SK-N-SH treated with all-trans-retinoic acid at 6 μM for 48 hours (cell line): ENCODE measurements around the gene MUSK.

ENCODE experiments used
- ATAC-seq: fragments of 200-7000 bp; cut with Tn5 transposase; 3 replicates; pipeline ENCODE4 v1.9.1; 2020; ENCODE audit warnings: mild to moderate bottlenecking, moderate library complexity
- ARNTL ChIP-seq: fragments of 450-650 bp; formaldehyde crosslinking; IDR thresholded peaks from 2 replicates; pipeline ENCODE4 v1.5.0; 2020; ENCODE audit warnings: low read depth, mild to moderate bottlenecking, moderate library complexity, borderline replicate concordance
- BACH2 ChIP-seq: fragments of 250-450 bp; sonication (Bioruptor Pico); IDR thresholded peaks from 2 replicates; pipeline ENCODE4 v1.9.0; 2021; ENCODE audit warnings: mild to moderate bottlenecking, borderline replicate concordance
- CSDC2 ChIP-seq: fragments of 250-450 bp; sonication (Bioruptor Pico); IDR thresholded peaks from 2 replicates; pipeline ENCODE4 v1.5.0; 2020; ENCODE audit warnings: mild to moderate bottlenecking, moderate library complexity
- ESRRG ChIP-seq: fragments of 250-450 bp; sonication (Bioruptor Pico); IDR thresholded peaks from 2 replicates; pipeline ENCODE4 v1.6.1; 2021; ENCODE audit warnings: mild to moderate bottlenecking
- GLIS3 ChIP-seq: fragments of 250-450 bp; sonication (Bioruptor Pico); IDR thresholded peaks from 2 replicates; pipeline ENCODE4 v1.5.0; 2020; ENCODE audit warnings: mild to moderate bottlenecking, moderate library complexity
- ISL1 ChIP-seq: fragments of 250-450 bp; sonication (Bioruptor Pico); IDR thresholded peaks from 2 replicates; pipeline ENCODE4 v2.1.2; 2022; ENCODE audit warnings: mild to moderate bottlenecking, moderate library complexity
- OSR1 ChIP-seq: fragments of 250-450 bp; sonication (Bioruptor Pico); IDR thresholded peaks from 2 replicates; pipeline ENCODE4 v1.8.0; 2022; ENCODE audit warnings: moderate library complexity, mild to moderate bottlenecking, inconsistent platforms
- PATZ1 ChIP-seq: fragments of 250-450 bp; sonication (Bioruptor Pico); IDR thresholded peaks from 2 replicates; pipeline ENCODE4 v1.8.0; 2020; ENCODE audit warnings: mild to moderate bottlenecking, moderate library complexity, borderline replicate concordance
- POU6F1 ChIP-seq: fragments of 250-450 bp; sonication (Bioruptor Pico); IDR thresholded peaks from 2 replicates; pipeline ENCODE4 v1.8.0; 2021; ENCODE audit warnings: low read depth, mild to moderate bottlenecking, moderate library complexity, borderline replicate concordance
- PPARA ChIP-seq: fragments of 250-450 bp; sonication (Bioruptor Pico); IDR thresholded peaks from 2 replicates; pipeline ENCODE4 v1.5.0; 2020; ENCODE audit warnings: mild to moderate bottlenecking, borderline replicate concordance
- RARB ChIP-seq: fragments of 250-450 bp; sonication (Bioruptor Pico); IDR thresholded peaks from 2 replicates; pipeline ENCODE4 v1.8.0; 2021; ENCODE audit warnings: mild to moderate bottlenecking, moderate library complexity
- SNAI2 ChIP-seq: fragments of 250-450 bp; sonication (Bioruptor Pico); IDR thresholded peaks from 2 replicates; pipeline ENCODE4 v1.5.0; 2020; ENCODE audit warnings: mild to moderate bottlenecking, moderate library complexity
- TCF4 ChIP-seq: fragments of 250-450 bp; sonication (Bioruptor Pico); IDR thresholded peaks from 2 replicates; pipeline ENCODE4 v1.8.0; 2021; ENCODE audit warnings: mild to moderate bottlenecking, moderate library complexity, borderline replicate concordance
- TOX ChIP-seq: fragments of 250-450 bp; sonication (Bioruptor Pico); IDR thresholded peaks from 2 replicates; pipeline ENCODE4 v1.8.0; 2021; ENCODE audit warnings: mild to moderate bottlenecking, moderate library complexity, borderline replicate concordance
- ZC3H10 ChIP-seq: fragments of 250-450 bp; sonication (Bioruptor Pico); IDR thresholded peaks from 2 replicates; pipeline ENCODE4 v1.5.1; 2021; ENCODE audit warnings: mild to moderate bottlenecking, moderate library complexity
- ZFP3 ChIP-seq: fragments of 250-450 bp; sonication (Bioruptor Pico); IDR thresholded peaks from 2 replicates; pipeline ENCODE4 v1.5.0; 2020; ENCODE audit warnings: mild to moderate bottlenecking, moderate library complexity
- ZFP30 ChIP-seq: fragments of 450-650 bp; formaldehyde crosslinking; IDR thresholded peaks from 2 replicates; pipeline ENCODE4 v1.5.0; 2022; ENCODE audit warnings: mild to moderate bottlenecking, moderate library complexity
- ZNF565 ChIP-seq: fragments of 450-650 bp; formaldehyde crosslinking; conservative IDR thresholded peaks from 2 replicates; pipeline ENCODE4 v1.5.0; 2020; ENCODE audit warnings: low read depth, mild to moderate bottlenecking, moderate library complexity
- ZNF8 ChIP-seq: fragments of 450-650 bp; formaldehyde crosslinking; IDR thresholded peaks from 2 replicates; pipeline ENCODE4 v1.5.0; 2020; ENCODE audit warnings: mild to moderate bottlenecking, moderate library complexity
- TF ChIP-seq, protein P1 (sequence below): fragments of 250-450 bp; sonication (Bioruptor Pico); IDR thresholded peaks from 2 replicates; pipeline ENCODE4 v1.5.1; 2021; ENCODE audit warnings: mild to moderate bottlenecking, moderate library complexity
- TF ChIP-seq, protein P2 (sequence below): fragments of 250-450 bp; sonication (Bioruptor Pico); IDR thresholded peaks from 2 replicates; pipeline ENCODE4 v1.5.0; 2020; ENCODE audit warnings: mild to moderate bottlenecking, moderate library complexity

Gene MUSK

GRCh38 chr9:110797611-110798010, 129.0 kb downstream of the MUSK start:
- TF ChIP-seq TOX (no peak), POU6F1 (CRISPR knock-in tag) (no peak), ZFP30 (CRISPR knock-in tag) (no peak), SNAI2 (CRISPR knock-in tag) (no peak), GLIS3 (CRISPR knock-in tag) (no peak), ISL1 (no peak)
- TF ChIP-seq, protein P1, sequence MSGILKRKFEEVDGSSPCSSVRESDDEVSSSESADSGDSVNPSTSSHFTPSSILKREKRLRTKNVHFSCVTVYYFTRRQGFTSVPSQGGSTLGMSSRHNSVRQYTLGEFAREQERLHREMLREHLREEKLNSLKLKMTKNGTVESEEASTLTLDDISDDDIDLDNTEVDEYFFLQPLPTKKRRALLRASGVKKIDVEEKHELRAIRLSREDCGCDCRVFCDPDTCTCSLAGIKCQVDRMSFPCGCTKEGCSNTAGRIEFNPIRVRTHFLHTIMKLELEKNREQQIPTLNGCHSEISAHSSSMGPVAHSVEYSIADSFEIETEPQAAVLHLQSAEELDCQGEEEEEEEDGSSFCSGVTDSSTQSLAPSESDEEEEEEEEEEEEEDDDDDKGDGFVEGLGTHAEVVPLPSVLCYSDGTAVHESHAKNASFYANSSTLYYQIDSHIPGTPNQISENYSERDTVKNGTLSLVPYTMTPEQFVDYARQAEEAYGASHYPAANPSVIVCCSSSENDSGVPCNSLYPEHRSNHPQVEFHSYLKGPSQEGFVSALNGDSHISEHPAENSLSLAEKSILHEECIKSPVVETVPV (CRISPR knock-in tag), result no peak

GRCh38 chr9:110799396-110799795, 130.8 kb downstream of the MUSK start:
- no peak for ATAC-seq
- TF ChIP-seq SNAI2 (CRISPR knock-in tag), result no peak
- no peak for TF ChIP-seq ESRRG
- no peak for TF ChIP-seq ZFP30 (CRISPR knock-in tag)
- TF ChIP-seq PPARA (CRISPR knock-in tag), result no peak
- TF ChIP-seq ZC3H10 (CRISPR knock-in tag), result no peak
- no peak for TF ChIP-seq ZNF8

More at GRCh38 chr9:110797611-110798010, 129.0 kb downstream of the MUSK start:
- peak; percentile 66 for ATAC-seq

DNA sequence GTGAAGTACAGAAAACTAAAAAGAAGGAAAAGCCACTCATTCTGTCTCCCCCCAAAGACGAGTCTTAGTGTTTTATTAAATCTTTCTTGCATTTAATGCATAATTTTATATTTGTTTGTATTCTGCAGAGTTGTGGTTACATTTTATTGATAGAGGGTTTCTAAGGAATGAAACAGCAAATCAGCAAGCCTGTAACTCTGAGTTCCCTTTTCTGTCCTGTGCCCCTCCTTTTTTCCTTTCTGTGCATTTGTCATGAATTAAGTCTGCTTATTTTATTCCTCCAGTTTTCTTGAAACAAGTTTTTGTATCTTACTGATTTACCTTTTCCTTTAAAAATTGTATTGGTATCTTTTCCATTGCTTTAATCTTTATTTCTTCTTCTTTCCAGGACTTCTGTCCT, 132.8 kb downstream of the MUSK start:
- ATAC-seq, result peak; percentile 38; the same call in 1 of the 3 replicates
- no peak for TF ChIP-seq ARNTL
- TF ChIP-seq PPARA (CRISPR knock-in tag), result no peak
- TF ChIP-seq ZFP3 (CRISPR knock-in tag), result no peak
- no peak for TF ChIP-seq ISL1
- TF ChIP-seq, protein P1 (CRISPR knock-in tag), result no peak

- TF ChIP-seq CSDC2 (CRISPR knock-in tag), result no peak
- TF ChIP-seq POU6F1 (CRISPR knock-in tag), result no peak
- no peak for TF ChIP-seq ZFP3 (CRISPR knock-in tag)
- no peak for TF ChIP-seq RARB
- TF ChIP-seq OSR1 (CRISPR knock-in tag), result no peak
- no peak for TF ChIP-seq ARNTL
- TF ChIP-seq, all 23 proteins: peak for 0
- ATAC-seq, result peak; percentile 36
These were observed 133.9 kb downstream of the MUSK start for GRCh38 chr9:110802416-110803035.

- no peak for ATAC-seq
- TF ChIP-seq PATZ1 (CRISPR knock-in tag) (no peak), RARB (no peak), BACH2 (CRISPR knock-in tag) (no peak), ZNF565 (CRISPR knock-in tag) (no peak), ISL1 (no peak), ZFP3 (CRISPR knock-in tag) (no peak), SNAI2 (CRISPR knock-in tag) (no peak), ESRRG (no peak), TCF4 (CRISPR knock-in tag) (no peak), ZNF8 (no peak)
- TF ChIP-seq, protein P1 (CRISPR knock-in tag), result no peak
- TF ChIP-seq, protein P2, sequence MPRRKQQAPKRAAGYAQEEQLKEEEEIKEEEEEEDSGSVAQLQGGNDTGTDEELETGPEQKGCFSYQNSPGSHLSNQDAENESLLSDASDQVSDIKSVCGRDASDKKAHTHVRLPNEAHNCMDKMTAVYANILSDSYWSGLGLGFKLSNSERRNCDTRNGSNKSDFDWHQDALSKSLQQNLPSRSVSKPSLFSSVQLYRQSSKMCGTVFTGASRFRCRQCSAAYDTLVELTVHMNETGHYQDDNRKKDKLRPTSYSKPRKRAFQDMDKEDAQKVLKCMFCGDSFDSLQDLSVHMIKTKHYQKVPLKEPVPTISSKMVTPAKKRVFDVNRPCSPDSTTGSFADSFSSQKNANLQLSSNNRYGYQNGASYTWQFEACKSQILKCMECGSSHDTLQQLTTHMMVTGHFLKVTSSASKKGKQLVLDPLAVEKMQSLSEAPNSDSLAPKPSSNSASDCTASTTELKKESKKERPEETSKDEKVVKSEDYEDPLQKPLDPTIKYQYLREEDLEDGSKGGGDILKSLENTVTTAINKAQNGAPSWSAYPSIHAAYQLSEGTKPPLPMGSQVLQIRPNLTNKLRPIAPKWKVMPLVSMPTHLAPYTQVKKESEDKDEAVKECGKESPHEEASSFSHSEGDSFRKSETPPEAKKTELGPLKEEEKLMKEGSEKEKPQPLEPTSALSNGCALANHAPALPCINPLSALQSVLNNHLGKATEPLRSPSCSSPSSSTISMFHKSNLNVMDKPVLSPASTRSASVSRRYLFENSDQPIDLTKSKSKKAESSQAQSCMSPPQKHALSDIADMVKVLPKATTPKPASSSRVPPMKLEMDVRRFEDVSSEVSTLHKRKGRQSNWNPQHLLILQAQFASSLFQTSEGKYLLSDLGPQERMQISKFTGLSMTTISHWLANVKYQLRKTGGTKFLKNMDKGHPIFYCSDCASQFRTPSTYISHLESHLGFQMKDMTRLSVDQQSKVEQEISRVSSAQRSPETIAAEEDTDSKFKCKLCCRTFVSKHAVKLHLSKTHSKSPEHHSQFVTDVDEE (CRISPR knock-in tag), result no peak
These were observed 139.5 kb downstream of the MUSK start for GRCh38 chr9:110807956-110808598.
